NCI-H2171 treated with DMSO at 0.1 percent for 48 hours (cell line): ENCODE results near the gene MPEG1.

Experiments
- DNase-seq: peaks from one replicate; lab custom pipeline; 2025; lab: John Stamatoyannopoulos, UW

The MPEG1 gene

GRCh38 chr11:59171508-59172322 lies 41.0 kb downstream of the MPEG1 start, which contains the start of gene DTX4:
TSS of gene DTX4 (plus strand) at chr11:59172132. CDS start at chr11:59172596, 464 bp downstream.
- DNase-seq = peak; percentile 63

- DNase-seq = no peak
Observed at GRCh38 chr11:59164028-59164427, 48.7 kb downstream of the MPEG1 start.
